ENCODE results near the gene IQCN.

Gene IQCN

DNA sequence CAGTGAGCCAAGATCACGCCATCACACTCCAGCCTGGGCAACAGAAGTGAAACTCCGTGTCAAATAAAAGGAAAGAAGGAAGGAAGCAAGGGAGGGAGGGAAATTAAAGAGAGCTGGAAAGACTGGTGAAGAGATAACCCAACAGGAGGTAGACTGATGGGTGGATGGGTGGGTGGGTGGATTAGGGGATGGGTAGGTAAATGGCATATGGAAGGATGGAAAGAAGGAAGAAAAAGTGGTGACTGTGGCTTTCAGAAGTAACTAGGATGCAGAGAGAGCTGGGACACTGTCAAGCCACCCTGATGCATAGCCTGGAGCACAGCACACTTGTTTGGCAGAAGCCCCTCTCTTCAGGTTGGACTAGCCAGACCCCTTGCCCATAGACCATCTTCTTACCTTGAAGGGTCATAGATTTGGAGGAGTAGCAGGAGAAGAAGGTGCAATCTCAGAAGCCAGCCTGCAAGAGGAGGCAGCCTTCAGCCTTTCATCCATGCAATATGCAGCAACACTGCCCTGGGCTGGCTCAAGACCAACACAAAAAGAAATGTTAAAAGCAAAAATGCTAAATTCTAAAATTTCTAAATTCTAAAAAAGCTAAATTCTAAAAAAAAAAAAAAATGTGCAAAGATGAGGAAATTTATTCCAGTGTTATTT is 5.1 kb downstream of the IQCN start:
- Histone ChIP-seq H3K36me3 (ENCODE audit: control insufficient read depth, insufficient read depth, low read length) (no peaks in the 10 kb centered on the region), H3K27me3 (replicated peaks; ENCODE audit: control insufficient read depth, insufficient read depth, low read length) (no peaks in the 10 kb centered on the region), H3K4me3 (replicated peaks; ENCODE audit: low read depth, low read length) (no peak overlapping the region)
- TF ChIP-seq, protein P1, sequence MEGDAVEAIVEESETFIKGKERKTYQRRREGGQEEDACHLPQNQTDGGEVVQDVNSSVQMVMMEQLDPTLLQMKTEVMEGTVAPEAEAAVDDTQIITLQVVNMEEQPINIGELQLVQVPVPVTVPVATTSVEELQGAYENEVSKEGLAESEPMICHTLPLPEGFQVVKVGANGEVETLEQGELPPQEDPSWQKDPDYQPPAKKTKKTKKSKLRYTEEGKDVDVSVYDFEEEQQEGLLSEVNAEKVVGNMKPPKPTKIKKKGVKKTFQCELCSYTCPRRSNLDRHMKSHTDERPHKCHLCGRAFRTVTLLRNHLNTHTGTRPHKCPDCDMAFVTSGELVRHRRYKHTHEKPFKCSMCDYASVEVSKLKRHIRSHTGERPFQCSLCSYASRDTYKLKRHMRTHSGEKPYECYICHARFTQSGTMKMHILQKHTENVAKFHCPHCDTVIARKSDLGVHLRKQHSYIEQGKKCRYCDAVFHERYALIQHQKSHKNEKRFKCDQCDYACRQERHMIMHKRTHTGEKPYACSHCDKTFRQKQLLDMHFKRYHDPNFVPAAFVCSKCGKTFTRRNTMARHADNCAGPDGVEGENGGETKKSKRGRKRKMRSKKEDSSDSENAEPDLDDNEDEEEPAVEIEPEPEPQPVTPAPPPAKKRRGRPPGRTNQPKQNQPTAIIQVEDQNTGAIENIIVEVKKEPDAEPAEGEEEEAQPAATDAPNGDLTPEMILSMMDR (IDR thresholded peaks at IDR 0.05; ENCODE audit: insufficient read depth, low read length, poor library complexity, severe bottlenecking), result no peak
- DNase-seq (ENCODE audit: extremely low read depth, insufficient read length), result no peak

DNA sequence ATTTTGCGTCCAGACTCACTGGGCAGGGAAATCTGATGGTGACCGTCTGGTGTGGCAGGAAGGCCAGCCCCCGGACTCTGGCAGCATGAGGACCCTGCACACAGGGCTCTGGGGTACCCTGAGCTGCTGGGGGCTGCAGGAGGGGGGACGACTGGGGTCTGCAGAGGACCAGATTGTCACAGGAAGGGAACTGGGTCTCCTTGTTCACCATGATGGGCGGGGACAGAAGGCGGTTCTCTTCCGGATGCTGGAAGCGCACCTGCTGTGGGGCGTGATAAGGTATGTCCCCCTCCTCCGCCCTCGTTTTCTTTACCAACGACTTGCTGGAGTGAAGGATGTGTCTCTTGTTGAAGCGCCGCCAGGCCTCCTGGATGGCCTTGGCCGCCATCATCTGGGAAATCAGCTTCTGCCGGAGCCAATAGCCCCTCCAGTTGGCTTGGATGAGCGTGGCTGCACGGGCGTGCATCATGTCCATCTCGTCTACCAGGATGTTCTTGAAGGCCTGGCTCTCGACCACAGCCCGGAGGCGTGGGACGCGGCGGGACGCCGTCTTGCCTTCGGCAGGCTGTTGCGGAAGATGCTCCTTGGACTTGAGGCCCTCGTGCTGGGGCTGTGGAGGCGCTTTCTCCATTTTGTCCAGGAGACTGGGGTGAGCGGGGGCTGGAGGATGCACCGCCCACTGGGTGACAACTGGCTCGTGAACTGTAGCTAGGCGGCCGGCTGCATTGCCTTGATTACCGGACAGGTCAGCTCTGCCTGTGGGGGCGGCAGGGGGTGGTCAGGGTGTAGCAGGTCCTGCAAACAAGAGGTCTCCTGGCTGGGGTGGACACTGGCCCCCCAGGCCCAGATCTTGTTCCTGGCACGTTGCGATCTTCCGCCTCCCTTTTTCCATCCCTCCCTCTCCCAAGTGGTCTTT is 7.2 kb downstream of the IQCN start:
- no peaks in the 10 kb centered on the region for H3K27me3 ChIP-seq (replicated peaks; ENCODE audit: control insufficient read depth, insufficient read depth, low read length)
- DNase-seq (ENCODE audit: extremely low read depth, insufficient read length), result no peak
- no peaks in the 10 kb centered on the region for H3K36me3 ChIP-seq (ENCODE audit: control insufficient read depth, insufficient read depth, low read length)
- TF ChIP-seq, protein P1 (IDR thresholded peaks at IDR 0.05; ENCODE audit: insufficient read depth, low read length, poor library complexity, severe bottlenecking), result no peak
- H3K4me3 ChIP-seq (replicated peaks; ENCODE audit: low read depth, low read length), result no peak overlapping the region

DNA sequence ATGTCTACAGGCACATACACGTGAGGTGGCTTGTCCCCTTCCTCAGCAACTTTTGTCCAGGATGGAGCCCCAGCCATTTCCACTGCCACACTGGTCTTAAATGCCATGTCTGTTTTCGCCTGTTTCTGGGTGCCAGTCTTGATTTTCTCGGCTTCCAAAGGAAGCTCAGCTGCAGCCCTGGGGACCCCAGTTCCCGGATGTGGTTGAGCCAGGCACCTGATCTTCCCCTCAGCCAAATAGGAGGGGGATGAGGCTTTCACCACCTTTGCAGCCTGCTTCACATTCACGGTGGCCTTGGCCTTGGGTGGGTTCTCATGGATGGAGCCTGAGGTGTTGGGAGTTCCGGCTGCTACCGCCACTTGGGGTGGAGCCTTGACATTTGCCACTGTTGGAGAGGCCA is 8.7 kb downstream of the IQCN start:
- H3K36me3 ChIP-seq (ENCODE audit: control insufficient read depth, insufficient read depth, low read length), result no peaks in the 10 kb centered on the region
- H3K27me3 ChIP-seq (replicated peaks; ENCODE audit: control insufficient read depth, insufficient read depth, low read length), result no peaks in the 10 kb centered on the region
- DNase-seq (ENCODE audit: extremely low read depth, insufficient read length), result no peak
- H3K4me3 ChIP-seq (replicated peaks; ENCODE audit: low read depth, low read length), result no peak overlapping the region
- TF ChIP-seq, protein P1 (IDR thresholded peaks at IDR 0.05; ENCODE audit: insufficient read depth, low read length, poor library complexity, severe bottlenecking), result no peak

DNA sequence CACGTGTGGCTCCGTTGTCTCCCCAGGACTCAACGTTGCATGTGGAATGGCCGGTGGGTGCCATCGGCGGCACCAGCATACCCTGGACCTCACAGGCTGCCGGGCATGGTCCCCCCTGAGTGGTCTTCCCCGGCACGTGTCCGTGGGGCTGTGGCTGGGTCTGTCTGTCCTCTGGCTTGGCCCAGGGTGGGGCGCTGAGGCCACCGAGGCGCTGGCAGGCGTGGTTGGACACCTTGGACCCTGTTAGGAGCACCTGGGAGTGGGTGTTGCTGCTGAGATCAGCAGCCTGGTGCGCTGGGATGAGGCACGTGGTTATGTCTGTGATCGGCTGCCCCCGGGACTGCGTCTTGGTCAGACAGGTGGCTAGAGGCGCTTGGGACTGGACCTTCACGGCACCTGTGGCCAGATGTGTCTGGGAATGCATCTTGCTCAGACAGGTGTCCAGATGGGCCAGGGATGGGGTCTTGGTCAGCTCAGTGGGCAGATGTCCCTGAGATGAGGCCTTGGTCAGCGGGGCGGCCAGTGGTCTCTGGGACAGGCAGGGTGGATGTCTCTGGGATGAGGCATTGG is 9.2 kb downstream of the IQCN start:
- DNase-seq (ENCODE audit: extremely low read depth, insufficient read length), result no peak
- TF ChIP-seq, protein P1 (IDR thresholded peaks at IDR 0.05; ENCODE audit: insufficient read depth, low read length, poor library complexity, severe bottlenecking), result no peak
- H3K36me3 ChIP-seq (ENCODE audit: control insufficient read depth, insufficient read depth, low read length), result no peaks in the 10 kb centered on the region
- no peak overlapping the region for H3K4me3 ChIP-seq (replicated peaks; ENCODE audit: low read depth, low read length)
- no peaks in the 10 kb centered on the region for H3K27me3 ChIP-seq (replicated peaks; ENCODE audit: control insufficient read depth, insufficient read depth, low read length)

DNA sequence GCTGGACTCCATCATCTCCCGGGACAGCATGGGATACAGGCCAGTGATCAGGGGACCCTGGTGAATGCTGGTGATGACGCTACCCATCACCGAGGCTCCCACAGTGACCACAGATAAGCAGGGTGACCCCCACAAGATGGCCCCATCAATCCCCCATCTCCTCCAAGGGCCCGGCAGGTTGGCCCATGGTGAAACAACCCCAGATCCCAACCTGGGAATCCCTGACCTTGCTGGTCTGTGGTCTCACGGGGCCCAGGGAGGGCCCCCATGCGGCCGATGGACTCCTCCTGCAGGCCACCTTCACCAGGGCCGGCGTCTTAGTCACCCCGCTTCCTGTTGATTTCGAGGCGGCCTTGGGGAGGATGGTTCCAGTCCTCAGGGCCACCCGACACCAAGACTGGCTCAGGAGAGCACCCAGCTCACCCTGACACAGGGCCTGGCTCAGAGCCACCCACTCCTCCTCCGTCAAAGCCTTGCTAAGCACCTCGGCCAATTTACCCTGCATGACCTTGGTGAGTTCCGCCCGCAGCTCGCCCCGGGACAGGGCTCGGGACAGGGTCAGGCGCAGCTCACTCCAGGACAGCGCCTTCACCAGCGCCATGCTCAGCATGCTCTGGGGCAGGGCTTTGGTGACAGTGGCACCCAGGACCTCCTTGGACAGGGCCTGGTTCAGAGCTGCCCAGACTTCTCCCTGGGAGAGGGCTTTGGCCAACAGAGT is 10.0 kb downstream of the IQCN start:
- DNase-seq (ENCODE audit: extremely low read depth, insufficient read length), result no peak
- TF ChIP-seq, protein P1 (IDR thresholded peaks at IDR 0.05; ENCODE audit: insufficient read depth, low read length, poor library complexity, severe bottlenecking), result no peak
- Histone ChIP-seq H3K36me3 (ENCODE audit: control insufficient read depth, insufficient read depth, low read length) (no peaks in the 10 kb centered on the region), H3K27me3 (replicated peaks; ENCODE audit: control insufficient read depth, insufficient read depth, low read length) (no peaks in the 10 kb centered on the region), H3K4me3 (replicated peaks; ENCODE audit: low read depth, low read length) (no peak overlapping the region)
